ENCODE measurements around the gene MRPL17.

Gene MRPL17

DNA sequence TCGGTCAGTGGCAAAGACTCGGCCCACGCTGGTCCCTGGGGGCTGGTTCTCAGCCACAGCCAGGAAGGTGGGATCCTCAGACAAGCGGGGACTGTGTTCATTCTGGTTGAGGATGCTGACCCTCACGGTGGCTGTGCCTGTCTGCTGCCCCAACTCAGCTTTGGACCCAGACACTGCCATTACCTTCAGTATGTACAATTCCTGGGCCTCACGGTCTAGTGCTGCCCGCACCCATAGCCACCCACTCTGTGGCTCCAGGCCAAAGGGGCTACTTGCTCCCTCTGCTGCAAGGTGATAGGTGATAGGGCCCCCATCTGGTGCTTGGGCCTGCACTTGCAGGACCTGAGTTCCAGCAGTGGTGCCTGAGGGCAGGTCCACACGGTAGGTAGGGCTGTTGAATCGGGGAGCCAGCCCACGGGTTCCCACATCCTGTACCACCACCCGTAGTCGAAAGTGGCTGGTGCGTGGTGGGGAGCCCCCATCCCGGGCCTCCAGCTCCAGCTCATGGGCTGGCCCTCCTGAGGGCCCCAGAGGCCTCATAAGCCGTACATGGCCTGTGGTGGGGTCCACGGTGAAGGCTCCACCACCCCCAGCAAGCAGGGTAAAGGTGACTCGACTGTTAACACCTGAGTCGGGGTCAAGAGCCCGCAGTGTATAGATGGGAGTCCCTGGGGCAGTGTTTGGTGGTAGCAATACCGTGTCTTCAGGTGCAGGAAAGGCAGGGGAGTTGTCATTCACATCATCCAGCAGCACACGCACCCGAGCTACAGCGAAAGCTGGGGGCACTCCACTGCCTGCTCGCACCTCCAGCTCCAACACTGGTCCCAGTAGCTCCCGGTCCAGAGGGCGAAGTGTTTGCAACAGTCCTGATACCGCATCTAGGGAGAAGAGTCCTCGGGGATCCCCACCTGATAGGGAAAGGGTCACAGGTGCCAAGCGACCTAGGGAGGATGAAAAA lies 50.7 kb downstream of the MRPL17 start:
- Histone ChIP-seq H3K27ac (ENCODE audit: low read depth, low read length) (no peak overlapping the region), H3K9ac (ENCODE audit: low read depth, low read length) (no peak overlapping the region), H3K9me3 (ENCODE audit: control insufficient read depth, insufficient read depth, low read length) (no peaks in the 10 kb centered on the region), H3K4me3 (ENCODE audit: low read depth, low read length) (no peak overlapping the region), H3K27me3 (ENCODE audit: control insufficient read depth, insufficient read depth, low read length) (peaks cover 30% of the 10 kb centered on the region), H3K4me1 (ENCODE audit: control insufficient read depth, insufficient read depth, low read length) (no peaks in the 10 kb centered on the region), H3K36me3 (ENCODE audit: control insufficient read depth, insufficient read depth, low read length) (peaks cover under 1% of the 10 kb centered on the region; the same call in 1 of the 2 replicates)

DNA sequence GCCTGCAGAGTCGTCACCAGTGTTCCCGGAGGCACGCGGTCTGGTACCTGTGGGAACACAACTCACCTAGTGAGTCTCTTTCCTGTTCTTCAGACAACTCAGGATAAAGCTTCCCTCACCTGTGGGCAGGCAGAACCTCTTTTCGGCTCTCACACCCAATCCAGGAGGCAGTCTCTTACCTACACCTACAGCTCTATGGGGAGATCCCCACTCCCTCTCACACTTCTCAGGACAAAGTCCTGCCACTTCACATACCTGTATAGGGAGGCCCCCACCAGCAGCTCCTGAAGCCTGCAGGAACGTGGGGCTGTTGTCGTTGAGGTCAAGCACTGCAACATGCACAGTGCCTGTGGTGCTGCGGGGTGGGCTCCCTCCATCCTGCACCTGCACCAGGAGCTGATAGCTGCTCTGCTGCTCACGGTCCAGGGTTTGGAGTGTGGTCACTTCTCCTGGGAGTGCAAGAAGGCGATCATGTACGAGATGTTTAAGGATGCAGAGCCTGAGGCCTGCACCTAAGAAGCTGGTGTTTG lies 51.7 kb downstream of the MRPL17 start:
- Histone ChIP-seq H3K9me3 (ENCODE audit: control insufficient read depth, insufficient read depth, low read length) (no peaks in the 10 kb centered on the region), H3K36me3 (ENCODE audit: control insufficient read depth, insufficient read depth, low read length) (peaks cover 10% of the 10 kb centered on the region), H3K9ac (ENCODE audit: low read depth, low read length) (no peak overlapping the region)

DNA sequence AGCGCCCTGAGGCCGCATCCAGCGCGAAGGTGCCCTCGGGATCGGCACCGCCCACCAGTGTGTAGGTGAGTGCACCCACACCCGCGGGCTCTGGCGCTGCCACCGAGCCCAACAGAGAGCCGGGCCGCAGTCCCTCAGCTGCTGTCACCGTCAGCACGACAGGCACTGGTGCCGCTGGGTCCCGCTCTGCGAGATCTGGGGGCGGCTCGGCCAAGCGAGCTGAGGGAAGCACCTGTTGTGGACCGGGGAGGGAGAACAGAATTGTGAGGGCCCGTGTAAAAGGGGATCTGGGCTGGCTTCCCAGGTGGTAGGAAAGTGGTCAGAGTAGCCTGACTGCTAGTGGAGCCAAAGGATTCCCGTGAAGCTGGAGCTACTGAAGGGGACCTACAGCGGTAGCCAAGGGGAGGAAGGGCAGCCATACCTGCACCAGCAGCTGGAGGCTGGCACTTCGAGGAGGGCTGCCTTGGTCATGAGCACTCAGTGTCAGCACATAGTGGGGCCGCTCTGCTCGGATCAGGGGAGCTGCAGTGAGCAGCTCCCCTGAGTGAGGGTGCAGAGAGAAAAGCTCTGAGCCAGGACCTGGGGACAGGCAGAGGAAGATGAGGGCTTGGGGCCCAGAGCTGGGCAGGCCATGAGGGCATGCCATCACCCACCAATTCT lies 52.4 kb downstream of the MRPL17 start:
- H3K9me3 ChIP-seq (ENCODE audit: control insufficient read depth, insufficient read depth, low read length) = no peaks in the 10 kb centered on the region
- no peak overlapping the region for H3K27ac ChIP-seq (ENCODE audit: low read depth, low read length)
- H3K4me1 ChIP-seq (ENCODE audit: control insufficient read depth, insufficient read depth, low read length) = no peaks in the 10 kb centered on the region
- H3K9ac ChIP-seq (ENCODE audit: low read depth, low read length) = no peak overlapping the region
- H3K27me3 ChIP-seq (ENCODE audit: control insufficient read depth, insufficient read depth, low read length) = peaks cover 30% of the 10 kb centered on the region
- H3K36me3 ChIP-seq (ENCODE audit: control insufficient read depth, insufficient read depth, low read length) = peaks cover 16% of the 10 kb centered on the region
- H3K4me3 ChIP-seq (ENCODE audit: low read depth, low read length) = peak overlapping the region; percentile 64

More for the DNA sequence above, 51.7 kb downstream of the MRPL17 start:
- Histone ChIP-seq H3K4me1 (ENCODE audit: control insufficient read depth, insufficient read depth, low read length) (no peaks in the 10 kb centered on the region), H3K27me3 (ENCODE audit: control insufficient read depth, insufficient read depth, low read length) (peaks cover 30% of the 10 kb centered on the region), H3K27ac (ENCODE audit: low read depth, low read length) (no peak overlapping the region), H3K4me3 (ENCODE audit: low read depth, low read length) (no peak overlapping the region)
